Measurements from ENCODE around the gene DNAH10.

DNAH10 gene

DNA sequence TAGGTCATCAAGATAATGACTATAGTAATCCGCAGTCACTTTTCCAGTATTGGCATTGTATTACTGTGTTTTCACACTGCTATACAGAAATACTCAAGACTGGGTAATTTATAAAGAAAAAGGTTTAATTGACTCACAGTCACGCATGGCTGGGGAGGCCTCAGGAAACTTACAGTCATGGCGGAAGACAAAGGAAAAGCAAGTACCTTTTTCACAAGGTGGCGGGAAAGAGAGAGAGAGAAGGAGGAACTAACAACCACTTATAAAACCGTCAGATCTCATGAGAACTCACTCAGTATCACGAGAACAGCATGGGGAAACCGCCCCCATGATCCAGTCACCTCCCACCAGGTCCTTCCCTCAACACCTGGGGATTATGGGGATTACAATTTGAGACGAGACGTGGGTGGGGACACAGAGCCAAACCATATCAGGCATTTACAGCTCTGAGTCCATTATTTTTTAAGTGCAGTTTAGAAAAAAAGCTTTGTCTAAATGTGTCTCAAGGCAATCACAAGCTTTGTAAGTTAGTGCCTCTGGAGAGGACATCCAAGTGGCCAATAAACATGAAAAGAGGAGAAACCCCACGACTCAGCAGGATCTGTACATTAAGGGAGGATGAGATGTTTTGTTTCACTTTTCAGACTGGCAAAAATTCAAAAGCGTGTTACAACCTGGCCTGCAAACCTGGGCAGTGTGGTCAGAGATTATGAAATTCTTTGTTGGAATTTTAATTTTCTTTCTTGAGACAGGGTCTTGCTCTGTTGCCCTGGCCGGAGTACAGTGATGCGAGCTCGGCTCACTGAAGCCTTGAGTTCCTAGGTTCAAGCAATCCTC lies 82.0 kb downstream of the DNAH10 start:
- no peak for DNase-seq
- H3K36me3 Mint-ChIP-seq (ENCODE audit: insufficient read depth): no peaks in the 10 kb centered on the region
- no peak overlapping the region for H3K4me3 Mint-ChIP-seq
- ATAC-seq (replicated peaks): no peak
- peaks cover 0 to 2% of the 10 kb centered on the region in 2 donors for H3K4me1 Mint-ChIP-seq (ENCODE audit: low read depth in 2 of 2)
- H3K27ac Mint-ChIP-seq: no peak overlapping the region
- peaks cover 12 to 25% of the 10 kb centered on the region in 2 donors for H3K27me3 Mint-ChIP-seq
- H3K9me3 Mint-ChIP-seq: no peaks in the 10 kb centered on the region

GRCh38 chr12:123845881-123846280 lies 83.8 kb downstream of the DNAH10 start:
- Mint-ChIP-seq H3K4me3 (no peak overlapping the region), H3K36me3 (ENCODE audit: insufficient read depth) (no peaks in the 10 kb centered on the region), H3K27ac (no peak overlapping the region), H3K9me3 (no peaks in the 10 kb centered on the region), H3K4me1 (ENCODE audit: low read depth in 2 of 2) (peaks cover 0 to 2% of the 10 kb centered on the region in 2 donors), H3K27me3 (peaks cover 9 to 37% of the 10 kb centered on the region in 2 donors)
- DNase-seq (no peak), ATAC-seq (replicated peaks) (no peak)

GRCh38 chr12:123846340-123846739 lies 84.2 kb downstream of the DNAH10 start:
- Mint-ChIP-seq H3K4me1 (ENCODE audit: low read depth in 2 of 2) (peaks cover 0 to 2% of the 10 kb centered on the region in 2 donors), H3K27me3 (peaks cover 9 to 37% of the 10 kb centered on the region in 2 donors), H3K36me3 (ENCODE audit: insufficient read depth) (no peaks in the 10 kb centered on the region), H3K27ac (no peak overlapping the region), H3K4me3 (no peak overlapping the region), H3K9me3 (no peaks in the 10 kb centered on the region)
- no peak for ATAC-seq (replicated peaks)
- DNase-seq: no peak

DNA sequence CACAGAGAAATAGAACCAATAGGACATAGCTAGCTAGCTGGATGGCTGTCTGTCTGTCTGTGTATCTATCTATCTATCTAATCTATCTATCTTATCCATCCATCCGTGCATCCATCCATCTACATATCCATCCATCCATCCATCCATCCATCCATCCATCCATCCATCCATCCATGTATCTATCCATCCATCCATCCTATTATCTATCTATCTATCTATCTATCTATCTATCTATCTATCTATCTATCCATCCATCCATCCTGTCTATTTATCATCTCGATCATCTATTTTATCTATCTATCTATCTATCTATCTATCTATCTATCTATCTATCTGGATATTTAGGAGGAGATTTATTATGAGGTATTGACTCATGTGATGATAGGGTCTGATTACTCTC lies 84.9 kb downstream of the DNAH10 start:
- Mint-ChIP-seq H3K27me3 (peaks cover 14 to 39% of the 10 kb centered on the region in 2 donors), H3K4me1 (ENCODE audit: low read depth in 2 of 2) (peaks cover 1 to 2% of the 10 kb centered on the region in 2 donors), H3K27ac (no peak overlapping the region), H3K9me3 (no peaks in the 10 kb centered on the region), H3K36me3 (ENCODE audit: insufficient read depth) (no peaks in the 10 kb centered on the region), H3K4me3 (no peak overlapping the region)
- ATAC-seq (replicated peaks) (no peak), DNase-seq (no peak)

GRCh38 chr12:123847876-123848275 lies 85.8 kb downstream of the DNAH10 start:
- H3K4me1 Mint-ChIP-seq (ENCODE audit: low read depth in 2 of 2): peaks cover 0 to 3% of the 10 kb centered on the region in 2 donors
- DNase-seq (no peak), ATAC-seq (replicated peaks) (no peak)
- H3K27me3 Mint-ChIP-seq: peaks cover 17 to 44% of the 10 kb centered on the region in 2 donors
- no peaks in the 10 kb centered on the region for H3K36me3 Mint-ChIP-seq (ENCODE audit: insufficient read depth)
- no peak overlapping the region for H3K27ac Mint-ChIP-seq
- H3K9me3 Mint-ChIP-seq: no peaks in the 10 kb centered on the region
- no peak overlapping the region for H3K4me3 Mint-ChIP-seq

GRCh38 chr12:123849517-123849916 lies 87.4 kb downstream of the DNAH10 start:
- ATAC-seq (replicated peaks) (no peak), DNase-seq (no peak)
- peaks cover 0 to 3% of the 10 kb centered on the region in 2 donors for H3K4me1 Mint-ChIP-seq (ENCODE audit: low read depth in 2 of 2)
- peaks cover 17 to 52% of the 10 kb centered on the region in 2 donors for H3K27me3 Mint-ChIP-seq
- H3K36me3 Mint-ChIP-seq (ENCODE audit: insufficient read depth): no peaks in the 10 kb centered on the region
- no peak overlapping the region for H3K4me3 Mint-ChIP-seq
- no peak overlapping the region for H3K27ac Mint-ChIP-seq
- H3K9me3 Mint-ChIP-seq: no peaks in the 10 kb centered on the region

DNA sequence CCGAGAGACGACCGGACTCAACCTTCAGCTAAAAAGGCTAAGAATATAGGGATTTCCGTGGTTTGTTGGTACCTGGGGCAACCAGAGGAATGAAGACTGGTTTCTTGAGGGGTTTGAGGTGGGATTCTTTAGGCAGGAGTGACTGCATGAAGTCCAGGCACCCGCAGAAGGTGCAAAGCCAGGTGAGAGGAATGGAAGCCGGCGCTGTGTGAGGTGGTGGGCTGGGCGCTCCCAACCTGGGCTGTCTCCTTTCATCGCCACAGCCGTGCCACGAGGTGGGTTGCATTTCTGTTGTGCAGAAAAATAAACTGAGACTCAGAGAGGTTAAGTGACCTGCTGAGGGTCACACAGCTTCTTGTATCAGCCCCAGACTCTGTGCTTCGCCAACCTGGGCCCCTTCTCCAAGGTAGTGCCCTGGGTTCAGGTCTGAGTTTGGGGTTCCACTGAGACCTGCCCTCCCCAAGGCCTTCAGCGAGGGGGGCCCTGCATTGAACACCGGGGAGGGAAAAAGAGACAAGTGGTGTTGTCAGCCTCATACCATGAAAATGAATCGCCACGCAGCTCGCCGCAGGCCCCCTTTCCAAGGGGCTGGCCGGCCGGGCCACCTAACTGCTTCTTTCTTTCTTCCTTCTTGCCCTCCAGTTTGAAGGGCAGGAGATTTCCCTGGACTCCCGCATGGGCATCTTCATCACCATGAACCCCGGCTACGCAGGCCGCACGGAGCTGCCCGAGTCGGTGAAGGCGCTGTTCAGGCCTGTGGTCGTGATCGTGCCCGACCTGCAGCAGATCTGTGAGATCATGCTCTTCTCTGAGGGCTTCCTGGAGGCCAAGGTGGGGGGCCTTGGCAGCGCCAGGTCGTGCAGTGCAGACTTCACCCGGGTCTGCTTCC lies 88.4 kb downstream of the DNAH10 start:
- ATAC-seq (replicated peaks): no peak
- no peaks in the 10 kb centered on the region for H3K36me3 Mint-ChIP-seq (ENCODE audit: insufficient read depth)
- H3K27me3 Mint-ChIP-seq: peaks cover 17 to 51% of the 10 kb centered on the region in 2 donors
- no peak for DNase-seq
- H3K4me3 Mint-ChIP-seq: no peak overlapping the region
- H3K27ac Mint-ChIP-seq: no peak overlapping the region
- no peaks in the 10 kb centered on the region for H3K9me3 Mint-ChIP-seq
- H3K4me1 Mint-ChIP-seq (ENCODE audit: low read depth in 2 of 2): peaks cover 0 to 3% of the 10 kb centered on the region in 2 donors

DNA sequence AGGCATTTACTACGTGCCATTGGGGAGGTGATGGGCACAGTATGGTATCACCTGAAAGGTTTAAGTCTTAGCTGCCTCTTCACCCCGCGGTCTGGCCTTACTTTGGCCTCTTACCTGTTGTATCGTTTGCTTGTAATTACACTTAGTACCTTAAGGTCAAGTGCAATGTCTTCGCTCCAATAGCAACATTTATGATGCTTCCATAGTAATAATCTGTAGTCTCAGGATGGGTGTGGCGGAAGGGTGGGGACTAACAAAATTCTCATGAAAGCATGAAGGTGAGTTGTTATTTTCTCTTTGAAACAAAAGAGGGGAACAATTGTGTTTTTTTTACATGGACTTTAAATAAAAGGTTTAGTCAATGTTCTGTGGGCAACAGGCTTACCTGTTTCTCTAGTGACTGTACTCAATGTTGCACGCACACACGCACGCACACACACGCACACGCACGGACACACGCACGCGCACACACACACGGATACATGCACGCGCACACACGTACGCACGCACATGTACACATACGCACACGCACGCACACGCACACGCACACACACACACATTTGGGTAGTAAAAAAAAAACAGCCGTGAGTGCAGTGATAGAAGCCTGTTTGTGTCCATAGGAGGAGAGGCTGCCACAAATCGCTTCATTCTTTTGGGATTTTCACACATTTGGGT lies 91.4 kb downstream of the DNAH10 start:
- H3K36me3 Mint-ChIP-seq (ENCODE audit: insufficient read depth): no peaks in the 10 kb centered on the region
- no peak for DNase-seq
- no peak overlapping the region for H3K4me3 Mint-ChIP-seq
- no peak overlapping the region for H3K27ac Mint-ChIP-seq
- no peak for ATAC-seq (replicated peaks)
- no peaks in the 10 kb centered on the region for H3K9me3 Mint-ChIP-seq
- peaks cover 17 to 49% of the 10 kb centered on the region in 2 donors for H3K27me3 Mint-ChIP-seq
- H3K4me1 Mint-ChIP-seq (ENCODE audit: low read depth in 2 of 2): peaks cover 0 to 3% of the 10 kb centered on the region in 2 donors

DNA sequence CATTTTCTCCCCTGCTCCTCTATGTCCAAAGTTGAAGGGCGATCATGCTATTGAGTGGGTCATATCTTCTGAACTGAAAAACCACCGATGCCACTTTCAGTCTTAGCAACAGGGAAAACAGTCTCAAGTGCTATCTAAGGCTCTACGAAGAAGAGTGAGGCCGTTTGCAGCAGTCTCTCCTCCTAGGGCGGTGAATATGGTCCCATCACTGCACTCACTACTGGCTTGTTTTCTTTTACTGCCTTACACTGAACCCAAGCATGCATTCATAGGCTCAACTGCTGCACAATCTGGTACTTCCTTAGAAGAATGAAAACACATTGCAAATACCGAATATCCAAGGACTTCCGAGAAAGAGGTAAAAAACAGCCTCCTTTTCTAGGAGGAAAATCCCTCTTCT lies 92.1 kb downstream of the DNAH10 start:
- no peak for ATAC-seq (replicated peaks)
- Mint-ChIP-seq H3K36me3 (ENCODE audit: insufficient read depth) (no peaks in the 10 kb centered on the region), H3K27ac (no peak overlapping the region), H3K4me3 (no peak overlapping the region), H3K27me3 (peaks cover 17 to 56% of the 10 kb centered on the region in 2 donors), H3K4me1 (ENCODE audit: low read depth in 2 of 2) (peaks cover 0 to 3% of the 10 kb centered on the region in 2 donors), H3K9me3 (no peaks in the 10 kb centered on the region)
- DNase-seq: no peak

GRCh38 chr12:123854918-123855317 lies 92.8 kb downstream of the DNAH10 start:
- no peaks in the 10 kb centered on the region for H3K9me3 Mint-ChIP-seq
- H3K27me3 Mint-ChIP-seq: peaks cover 17 to 49% of the 10 kb centered on the region in 2 donors
- H3K4me1 Mint-ChIP-seq (ENCODE audit: low read depth in 2 of 2): peaks cover 0 to 3% of the 10 kb centered on the region in 2 donors
- H3K4me3 Mint-ChIP-seq: no peak overlapping the region
- H3K27ac Mint-ChIP-seq: no peak overlapping the region
- ATAC-seq (replicated peaks) (no peak), DNase-seq (no peak)
- H3K36me3 Mint-ChIP-seq (ENCODE audit: insufficient read depth): no peaks in the 10 kb centered on the region

DNA sequence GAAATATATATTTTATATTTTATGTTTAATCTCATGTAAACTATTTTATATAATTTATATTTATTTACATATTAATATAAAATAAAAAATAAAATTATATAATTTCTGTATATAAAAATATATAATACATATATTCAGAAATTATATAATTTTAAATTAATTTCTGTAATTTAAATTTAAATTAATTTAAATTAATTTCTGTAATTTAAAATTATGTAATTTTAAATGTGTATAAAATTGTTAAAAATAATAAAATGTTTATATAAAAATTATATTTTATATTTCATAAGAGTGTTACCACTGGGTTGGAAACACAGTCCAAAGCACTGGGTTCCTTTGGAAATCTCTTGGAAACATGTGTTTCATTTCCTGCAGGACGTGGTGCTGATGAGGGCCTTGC lies 94.6 kb downstream of the DNAH10 start:
- DNase-seq: no peak
- Mint-ChIP-seq H3K4me1 (ENCODE audit: low read depth in 2 of 2) (peaks cover 0 to 3% of the 10 kb centered on the region in 2 donors), H3K4me3 (no peak overlapping the region), H3K9me3 (no peaks in the 10 kb centered on the region), H3K36me3 (ENCODE audit: insufficient read depth) (no peaks in the 10 kb centered on the region), H3K27ac (no peak overlapping the region), H3K27me3 (peaks cover 6 to 32% of the 10 kb centered on the region in 2 donors)
- ATAC-seq (replicated peaks): no peak

DNA sequence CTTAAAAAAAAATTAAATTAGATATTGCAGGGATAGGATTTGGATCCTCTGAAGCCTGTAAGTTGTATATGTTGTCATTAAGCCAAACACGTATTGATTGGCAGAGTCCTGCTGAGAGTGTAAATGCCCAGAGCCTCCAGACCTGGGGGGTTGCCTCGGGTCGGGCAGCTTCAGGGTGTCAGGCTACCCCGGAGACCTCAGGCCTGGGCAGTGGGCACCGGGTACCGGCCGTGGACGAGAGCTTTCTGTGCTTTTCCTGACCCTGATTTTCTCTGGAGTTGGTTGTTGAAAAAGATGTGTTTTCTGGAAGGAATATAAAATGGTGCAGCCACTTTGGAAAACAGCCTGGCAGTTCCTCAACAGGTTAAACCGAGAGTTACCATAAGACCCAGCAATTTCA lies 96.1 kb downstream of the DNAH10 start:
- no peak overlapping the region for H3K4me3 Mint-ChIP-seq
- DNase-seq: no peak
- no peak overlapping the region for H3K27ac Mint-ChIP-seq
- H3K27me3 Mint-ChIP-seq: peaks cover 7 to 24% of the 10 kb centered on the region in 2 donors
- H3K9me3 Mint-ChIP-seq: no peaks in the 10 kb centered on the region
- no peak for ATAC-seq (replicated peaks)
- no peaks in the 10 kb centered on the region for H3K36me3 Mint-ChIP-seq (ENCODE audit: insufficient read depth)
- no peaks in the 10 kb centered on the region for H3K4me1 Mint-ChIP-seq (ENCODE audit: low read depth in 2 of 2)

- Mint-ChIP-seq H3K27me3 (peaks cover 7 to 16% of the 10 kb centered on the region in 2 donors), H3K9me3 (no peaks in the 10 kb centered on the region), H3K4me1 (ENCODE audit: low read depth in 2 of 2) (no peaks in the 10 kb centered on the region), H3K36me3 (ENCODE audit: insufficient read depth) (no peaks in the 10 kb centered on the region), H3K4me3 (no peak overlapping the region), H3K27ac (no peak overlapping the region)
- ATAC-seq (replicated peaks) (no peak), DNase-seq (no peak)
Measured at GRCh38 chr12:123859035-123859434, 96.9 kb downstream of the DNAH10 start.

Measured in effector memory CD8-positive, alpha-beta T cell (primary cell).